Measurements from ENCODE around the gene SEL1L3.

DNA sequence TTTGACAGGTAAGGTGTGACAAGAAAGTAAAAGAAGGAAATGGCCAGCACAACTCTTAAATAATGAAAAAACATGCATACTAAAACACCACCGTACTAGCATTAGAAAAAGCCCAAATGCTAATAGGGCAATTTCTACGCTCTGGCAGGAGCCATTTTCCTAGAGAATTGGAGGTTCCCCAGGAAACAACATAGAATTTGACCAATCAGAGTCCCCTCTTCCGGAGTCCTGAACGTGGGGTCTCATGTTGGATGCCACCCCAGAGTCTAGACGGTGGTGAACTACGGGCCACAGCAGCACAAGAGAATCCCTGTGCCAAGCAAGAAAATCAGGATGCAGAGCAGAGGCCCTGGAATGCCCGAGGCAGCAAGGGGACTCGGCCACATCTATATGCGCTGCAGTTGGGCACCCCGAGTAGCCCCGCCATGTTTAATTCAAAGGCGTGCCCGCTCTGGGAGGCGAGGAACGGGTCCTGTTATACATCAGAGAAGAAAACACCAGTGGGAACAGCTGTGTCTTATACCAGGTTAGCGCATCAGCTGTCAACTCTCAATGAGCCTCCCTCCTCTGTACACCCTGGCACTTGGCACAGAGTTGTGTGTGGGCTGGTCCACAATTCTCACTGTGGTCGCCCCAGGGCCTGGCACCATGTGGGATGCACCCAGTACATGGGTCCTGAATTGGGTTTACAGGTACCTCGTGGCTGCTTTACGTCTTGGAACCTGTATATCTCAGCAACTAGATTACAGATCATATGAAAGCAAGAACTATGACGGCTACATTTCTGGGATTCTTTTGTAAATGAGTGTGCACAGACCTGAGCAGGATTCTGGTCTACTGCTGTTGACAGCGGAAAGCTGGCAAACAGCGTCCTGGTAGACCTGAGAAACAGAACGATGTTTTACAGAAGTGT is 52.1 kb downstream of the SEL1L3 start:
- TF ChIP-seq, protein P1, sequence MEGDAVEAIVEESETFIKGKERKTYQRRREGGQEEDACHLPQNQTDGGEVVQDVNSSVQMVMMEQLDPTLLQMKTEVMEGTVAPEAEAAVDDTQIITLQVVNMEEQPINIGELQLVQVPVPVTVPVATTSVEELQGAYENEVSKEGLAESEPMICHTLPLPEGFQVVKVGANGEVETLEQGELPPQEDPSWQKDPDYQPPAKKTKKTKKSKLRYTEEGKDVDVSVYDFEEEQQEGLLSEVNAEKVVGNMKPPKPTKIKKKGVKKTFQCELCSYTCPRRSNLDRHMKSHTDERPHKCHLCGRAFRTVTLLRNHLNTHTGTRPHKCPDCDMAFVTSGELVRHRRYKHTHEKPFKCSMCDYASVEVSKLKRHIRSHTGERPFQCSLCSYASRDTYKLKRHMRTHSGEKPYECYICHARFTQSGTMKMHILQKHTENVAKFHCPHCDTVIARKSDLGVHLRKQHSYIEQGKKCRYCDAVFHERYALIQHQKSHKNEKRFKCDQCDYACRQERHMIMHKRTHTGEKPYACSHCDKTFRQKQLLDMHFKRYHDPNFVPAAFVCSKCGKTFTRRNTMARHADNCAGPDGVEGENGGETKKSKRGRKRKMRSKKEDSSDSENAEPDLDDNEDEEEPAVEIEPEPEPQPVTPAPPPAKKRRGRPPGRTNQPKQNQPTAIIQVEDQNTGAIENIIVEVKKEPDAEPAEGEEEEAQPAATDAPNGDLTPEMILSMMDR (IDR thresholded peaks at IDR 0.05), result no peak
- TF ChIP-seq POLR2A (IDR thresholded peaks at IDR 0.05), result no peak
- no peak for TF ChIP-seq POLR2AphosphoS5 (IDR thresholded peaks at IDR 0.05; ENCODE audit: insufficient read depth in 1 of 2, low read depth in 1 of 2)
